ENCODE results near the gene LCOR.
"Not testable (repeated sequence)": the region's sequence is repeated elsewhere in the genome, so short reads cannot be mapped to it uniquely, and the experiment has no call there.

LCOR gene
- 127 to 144 reads per million in 2 donors for total RNA-seq

GRCh38 chr10:96831867-96832720 lies at the start of gene LCOR:
TSS of gene LCOR (plus strand) at chr10:96832298. CDS start at chr10:96949058, 116,760 bp downstream.
- DNase-seq, result peak; percentile 82

GRCh38 chr10:96784253-96784652 lies 47.8 kb upstream of the LCOR start:
- no peak for DNase-seq

- DNase-seq, result no peak
These were observed 42.5 kb upstream of the LCOR start for GRCh38 chr10:96789571-96790108.

- no peak for DNase-seq
These were observed 40.2 kb upstream of the LCOR start for GRCh38 chr10:96791902-96792301.

DNA sequence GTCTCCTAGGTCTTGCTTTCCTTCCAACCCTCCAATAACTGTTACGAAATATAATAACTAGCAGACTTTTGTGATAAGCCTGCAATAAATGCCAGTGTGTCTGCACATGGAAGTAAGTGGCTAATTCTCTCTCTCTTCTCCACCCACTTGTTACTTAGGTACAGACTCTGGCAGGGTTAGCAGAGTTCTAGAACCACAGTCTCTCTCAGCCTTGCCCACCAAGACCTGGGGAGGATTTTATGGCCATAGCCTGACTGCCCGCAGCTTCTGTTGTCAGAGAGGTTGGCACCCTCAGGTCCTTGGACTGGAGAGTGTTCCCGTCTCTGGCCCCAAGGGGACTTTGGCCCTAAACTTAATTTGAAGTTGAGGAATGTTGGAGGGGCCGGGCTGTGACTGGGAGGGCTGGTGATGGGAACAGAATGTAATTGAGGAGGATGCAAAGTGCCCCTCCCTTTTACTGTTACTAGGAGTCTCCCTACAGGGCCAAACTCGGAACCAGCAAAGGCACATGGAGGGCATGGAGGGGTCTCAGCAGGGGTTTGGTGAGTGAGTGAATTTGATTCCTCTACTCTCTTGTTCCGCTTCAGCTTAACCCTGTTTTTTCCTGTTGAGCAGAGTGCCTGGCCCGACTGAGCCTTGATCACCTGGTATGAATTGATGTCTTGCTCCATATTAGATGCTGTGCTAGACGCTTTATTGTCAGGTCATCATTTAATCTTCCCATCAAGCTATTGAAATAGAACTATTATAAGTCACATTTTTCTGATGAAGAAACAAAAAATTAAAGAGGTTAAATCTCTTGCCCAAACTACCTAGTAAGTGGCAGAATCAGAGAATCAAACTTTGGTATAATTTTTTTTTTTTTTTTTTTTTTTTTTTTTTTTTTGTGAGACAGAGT lies 37.0 kb upstream of the LCOR start:
- DNase-seq, result no peak

DNA sequence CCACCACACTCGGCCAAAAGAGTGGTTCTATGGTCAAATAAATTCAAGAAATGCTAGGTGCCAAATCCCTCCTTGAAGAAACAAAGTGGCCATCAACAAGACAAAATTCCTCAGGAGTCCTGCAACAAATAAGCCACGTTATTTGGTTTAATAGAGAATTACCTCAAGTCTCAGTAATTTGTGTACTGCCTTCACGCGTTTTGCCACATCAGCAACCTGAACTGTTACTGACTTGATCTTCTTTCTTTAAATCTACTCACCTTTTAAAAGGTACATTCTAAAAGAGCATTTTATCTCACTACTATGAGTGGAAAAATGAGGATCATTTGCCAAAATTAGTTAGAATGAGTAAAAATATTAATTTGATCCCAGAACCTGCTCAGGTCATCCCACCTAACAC lies 34.6 kb upstream of the LCOR start:
- DNase-seq, result no peak

DNA sequence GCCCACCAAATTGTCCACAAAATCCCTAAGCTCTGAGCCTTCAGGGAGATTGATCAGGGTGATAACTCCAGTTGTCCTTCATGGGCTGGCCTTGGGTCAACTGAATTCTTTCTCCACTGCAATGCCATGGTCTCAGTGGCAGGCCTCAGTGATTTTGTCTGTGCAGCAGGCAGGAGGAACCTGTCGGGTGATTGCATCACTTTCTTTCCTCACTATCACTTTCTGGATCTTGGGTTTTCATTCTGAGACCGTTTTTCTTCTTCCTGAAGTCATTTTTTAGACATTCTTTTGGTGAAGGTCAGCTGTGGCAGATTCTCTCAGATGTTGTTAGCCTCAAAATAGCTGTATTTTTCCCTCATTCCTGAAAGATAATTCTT lies 28.8 kb upstream of the LCOR start:
- DNase-seq, result no peak

- DNase-seq, result no peak
These were observed 17.8 kb upstream of the LCOR start for GRCh38 chr10:96814264-96814663.

DNA sequence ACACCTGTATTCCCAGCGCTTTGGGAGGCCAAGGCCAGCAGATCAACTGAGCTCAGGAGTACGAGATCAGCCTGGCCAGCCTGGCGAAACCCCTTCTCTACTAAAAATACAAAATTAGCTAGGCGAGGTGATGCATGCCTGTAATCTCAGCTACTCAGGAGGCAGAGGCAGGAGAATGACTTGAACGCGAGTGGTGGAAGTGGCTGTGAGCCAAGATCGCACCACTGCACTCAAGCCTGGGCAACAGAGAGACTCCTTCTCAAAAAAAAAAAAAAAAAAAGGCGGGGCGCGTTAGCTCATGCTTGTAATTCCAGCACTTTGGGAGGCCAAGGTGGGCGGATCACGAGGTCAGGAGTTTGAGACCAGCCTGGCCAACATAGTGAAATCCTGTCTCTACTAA lies 13.1 kb upstream of the LCOR start:
- not testable (repeated sequence) for DNase-seq

- DNase-seq, result no peak
These were observed 11.3 kb upstream of the LCOR start for GRCh38 chr10:96820765-96821164.

GRCh38 chr10:96826438-96826837 lies 5.7 kb upstream of the LCOR start:
- no peak for DNase-seq

DNA sequence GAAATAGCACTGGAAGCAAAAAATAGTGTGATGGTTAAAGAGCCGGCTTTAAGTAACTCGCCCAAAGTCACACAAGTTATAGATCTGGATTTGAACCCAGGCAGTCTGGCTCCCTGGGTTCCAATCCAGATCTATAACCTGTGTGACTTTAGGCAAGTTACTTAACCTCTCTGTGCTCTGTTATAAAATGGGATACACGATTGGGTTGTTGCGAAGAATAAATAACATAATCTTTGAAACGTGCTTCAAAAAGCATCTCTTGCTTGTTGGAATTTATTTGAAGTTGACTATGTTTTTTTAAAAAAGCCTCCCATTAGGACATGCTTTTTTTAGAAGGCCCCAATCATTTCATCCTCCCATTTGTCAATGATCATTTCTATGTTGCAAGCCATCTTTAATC lies 3.5 kb upstream of the LCOR start:
- no peak for DNase-seq

GRCh38 chr10:96829029-96829773 lies 2.9 kb upstream of the LCOR start:
- no peak for DNase-seq

GRCh38 chr10:96830511-96831199 lies 1.4 kb upstream of the LCOR start:
- DNase-seq, result no peak

GRCh38 chr10:96831200-96831866 lies 765 bp upstream of the LCOR start:
- DNase-seq, result no peak

DNA sequence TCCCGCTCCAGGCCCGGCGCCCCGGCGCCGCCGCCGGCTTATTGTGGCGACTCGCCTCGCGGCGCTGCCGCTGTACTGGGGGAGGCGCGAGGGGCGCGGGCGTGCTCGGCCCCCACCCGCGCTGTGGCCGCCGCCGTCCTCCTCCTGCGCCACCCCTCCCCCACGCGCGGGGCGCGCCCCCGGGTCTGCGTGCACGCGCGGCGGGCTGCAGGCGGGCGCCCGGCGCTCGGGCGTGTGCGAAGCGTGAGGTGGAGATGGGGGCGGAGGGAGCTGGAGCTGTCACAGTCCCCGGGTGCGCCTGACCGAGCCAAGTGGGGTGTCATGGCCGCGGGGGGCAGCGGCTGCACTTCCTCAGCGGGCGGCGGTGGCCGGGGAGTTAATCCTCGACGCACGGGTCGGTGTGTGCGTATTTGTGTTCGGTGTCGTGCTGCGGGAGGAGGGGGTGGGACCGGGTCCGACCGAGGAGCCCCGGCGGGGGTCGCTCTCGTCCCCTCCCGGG lies 672 bp downstream of the LCOR start:
- peak; percentile 80 for DNase-seq

DNA sequence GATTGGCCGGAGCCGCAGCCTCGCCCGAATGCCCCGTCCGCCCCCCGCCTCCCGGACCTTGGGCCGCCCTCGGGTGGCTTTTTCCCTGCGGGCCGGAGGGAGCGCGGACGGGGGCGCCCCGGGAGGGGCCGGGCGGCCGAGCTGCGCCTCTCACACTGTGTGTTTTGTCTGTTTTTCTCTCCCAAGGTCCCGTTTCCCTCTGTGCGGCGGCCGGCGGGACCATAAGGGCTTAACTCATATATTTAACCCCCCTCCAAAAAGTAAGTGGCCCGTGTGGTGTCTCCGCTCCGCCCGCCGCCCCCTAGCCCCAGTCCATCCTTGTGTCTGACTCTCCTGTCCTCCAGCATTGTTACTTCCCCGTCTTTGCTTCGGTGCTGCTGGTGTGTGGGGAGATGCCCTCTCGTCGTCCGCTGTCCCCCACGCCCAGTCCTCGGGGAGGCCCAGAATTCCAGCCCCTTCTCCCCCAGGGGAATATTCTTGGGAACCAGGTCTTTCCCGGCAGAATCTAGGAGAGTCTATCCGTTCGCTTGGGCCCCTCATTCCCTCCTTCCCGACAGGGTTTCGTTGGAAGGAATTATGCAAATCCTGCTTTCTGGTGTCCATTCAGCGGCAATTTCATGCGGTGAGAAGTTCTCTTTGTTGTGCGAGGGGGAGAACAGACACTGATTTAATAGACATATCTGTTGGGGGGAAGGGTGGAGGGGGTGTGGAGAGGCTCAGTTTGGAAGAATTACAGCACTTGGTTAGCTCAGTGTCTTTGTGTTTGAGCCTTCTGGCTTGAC lies 1.3 kb downstream of the LCOR start:
- no peak for DNase-seq

GRCh38 chr10:96834120-96834519 lies 2.0 kb downstream of the LCOR start:
- no peak for DNase-seq

GRCh38 chr10:96835899-96836298 lies 3.8 kb downstream of the LCOR start:
- no peak for DNase-seq

- no peak for DNase-seq
These were observed 6.4 kb downstream of the LCOR start for GRCh38 chr10:96838529-96838928.
